ENCODE results near the gene STAC.
"Not testable (repeated sequence)": the region's sequence is repeated elsewhere in the genome, so short reads cannot be mapped to it uniquely, and the experiment has no call there.

Gene STAC

GRCh38 chr3:36417237-36417636, 36.9 kb downstream of the STAC start:
- no peak for DNase-seq

- DNase-seq, result no peak
Observed at GRCh38 chr3:36418296-36418695, 38.0 kb downstream of the STAC start.

GRCh38 chr3:36428445-36428844, 48.1 kb downstream of the STAC start:
- no peak for DNase-seq

DNA sequence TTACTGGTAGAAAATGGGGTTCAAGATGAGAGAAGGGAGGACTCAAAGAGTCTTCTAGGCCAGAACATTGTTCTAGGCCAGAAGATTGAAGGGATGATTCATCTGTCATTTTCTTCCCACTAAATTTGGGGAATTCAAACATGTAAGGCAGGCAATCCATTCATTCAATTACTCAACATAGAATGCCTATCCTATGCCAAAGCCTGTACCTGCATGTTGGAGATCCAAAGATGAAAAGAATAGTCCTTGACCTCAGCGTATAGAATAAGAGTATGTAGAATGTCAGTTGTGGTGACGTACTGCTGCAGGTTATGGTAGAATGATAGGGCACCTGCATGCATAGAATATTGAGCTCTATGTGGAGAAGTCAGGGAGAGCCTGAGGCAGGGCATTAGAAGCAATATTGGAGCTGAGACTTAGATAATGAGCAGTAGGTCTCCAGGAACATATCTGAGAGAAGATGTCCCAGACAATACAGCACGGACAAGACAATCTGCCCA, 49.7 kb downstream of the STAC start:
- no peak for DNase-seq

GRCh38 chr3:36433511-36433910, 53.2 kb downstream of the STAC start:
- no peak for DNase-seq

GRCh38 chr3:36434687-36435426, 54.6 kb downstream of the STAC start:
- DNase-seq, result no peak

DNA sequence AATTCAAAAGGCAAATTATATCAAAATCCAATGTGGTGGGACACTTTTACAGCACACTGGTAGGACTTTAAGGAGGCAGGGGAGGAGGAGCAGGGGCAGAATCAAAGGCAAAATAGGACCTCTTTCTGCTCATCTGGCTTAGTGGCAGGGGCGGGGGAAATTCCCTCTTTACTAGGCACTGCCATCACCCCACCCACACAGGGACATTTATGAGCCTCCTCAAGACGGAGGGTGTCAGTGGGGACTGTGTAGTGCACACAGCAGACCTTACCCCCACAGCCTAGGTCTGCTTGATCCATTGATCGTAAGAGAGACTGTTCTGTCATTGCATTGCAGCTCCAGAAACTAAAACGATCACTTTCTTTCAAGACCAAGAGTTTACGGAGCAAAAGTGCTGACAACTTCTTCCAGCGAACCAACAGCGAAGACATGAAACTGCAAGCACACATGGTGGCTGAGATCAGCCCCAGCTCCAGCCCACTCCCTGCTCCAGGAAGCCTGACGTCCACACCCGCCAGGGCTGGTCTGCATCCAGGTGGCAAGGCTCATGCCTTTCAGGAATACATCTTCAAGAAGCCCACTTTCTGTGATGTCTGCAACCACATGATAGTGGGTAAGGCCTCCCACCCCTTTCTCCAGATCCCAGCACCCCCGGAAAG, 62.9 kb downstream of the STAC start:
- no peak for DNase-seq

DNA sequence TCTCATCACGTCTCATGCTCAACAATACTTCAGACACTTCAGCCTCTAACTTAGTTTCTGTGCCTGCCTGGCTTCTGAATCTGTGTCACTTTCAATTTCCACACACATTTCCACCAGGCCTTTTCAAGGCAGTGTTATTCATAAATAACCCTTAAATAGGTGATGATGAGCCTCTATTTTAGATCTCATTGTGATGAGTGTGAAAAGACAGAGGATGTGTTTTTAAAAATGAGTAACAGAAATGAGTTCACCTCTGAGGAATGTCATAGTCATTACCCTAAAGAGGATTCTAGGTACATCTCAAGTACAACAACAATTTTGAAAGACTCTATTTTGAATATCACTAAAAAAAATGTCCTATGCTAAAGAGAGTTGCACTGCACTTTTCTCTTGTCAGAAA, 64.6 kb downstream of the STAC start:
- DNase-seq, result no peak

- no peak for DNase-seq
Observed at GRCh38 chr3:36446276-36446675, 66.0 kb downstream of the STAC start.

DNA sequence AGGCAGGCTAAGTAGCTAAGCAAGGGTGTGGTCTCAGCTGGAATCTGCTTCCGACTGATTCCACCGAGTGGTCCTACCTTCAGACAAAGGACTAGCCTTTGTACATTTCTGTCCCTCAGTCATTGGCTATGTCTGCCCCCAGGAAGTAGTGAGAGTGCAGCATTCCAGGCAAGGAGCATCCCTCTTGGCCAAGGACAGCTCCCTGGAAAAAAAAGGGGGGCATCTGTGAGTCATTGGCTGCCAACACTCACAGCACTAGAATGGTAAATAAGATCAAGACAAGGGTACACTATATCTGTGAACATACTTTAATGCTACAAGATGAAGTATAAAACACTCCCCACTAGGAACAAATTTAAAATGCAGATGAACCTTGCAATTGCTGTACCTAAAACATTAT, 66.8 kb downstream of the STAC start:
- no peak for DNase-seq

DNA sequence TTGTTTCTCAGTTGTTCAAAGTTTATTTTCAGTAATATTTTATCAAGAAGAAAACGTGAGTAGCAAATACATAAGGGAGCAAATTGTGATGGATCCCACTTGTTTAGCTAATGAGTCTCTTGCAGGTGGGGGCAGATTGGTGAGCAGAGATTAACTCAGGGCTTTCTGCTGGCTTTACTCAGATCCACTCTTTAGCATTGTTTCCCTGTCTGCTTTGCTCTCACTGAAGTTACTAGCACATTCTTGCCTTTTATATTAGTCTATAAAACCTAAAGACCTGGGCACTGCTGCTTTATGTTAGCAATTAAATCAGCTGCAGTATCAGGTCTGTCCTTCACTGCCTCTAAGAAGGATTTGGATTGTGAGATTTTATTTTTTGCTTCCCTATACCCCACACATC, 71.5 kb downstream of the STAC start:
- DNase-seq, result no peak

- DNase-seq, result not testable (repeated sequence)
Observed at GRCh38 chr3:36453213-36453612, 72.9 kb downstream of the STAC start.

- not testable (repeated sequence) for DNase-seq
Observed at GRCh38 chr3:36453896-36454295, 73.6 kb downstream of the STAC start.

GRCh38 chr3:36455406-36455805, 75.1 kb downstream of the STAC start:
- DNase-seq, result no peak

DNA sequence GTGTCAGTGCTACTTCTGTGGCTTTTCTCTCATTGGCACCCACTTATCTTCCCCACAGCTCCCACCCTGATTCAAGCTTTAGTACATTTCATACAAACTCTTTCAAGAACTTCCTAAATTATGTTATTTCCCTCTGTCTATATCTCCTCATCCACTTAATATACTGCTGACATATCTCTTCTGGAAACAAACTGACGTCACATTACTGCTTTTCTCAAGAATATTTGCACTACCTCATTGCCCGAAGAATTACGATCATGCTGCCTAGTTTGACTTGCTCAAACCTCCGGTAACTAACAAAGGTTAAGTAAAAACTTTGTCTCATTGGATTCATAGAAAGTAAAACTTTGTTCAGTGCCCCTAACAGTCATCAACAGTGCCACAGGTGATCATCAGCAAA, 76.5 kb downstream of the STAC start:
- DNase-seq, result no peak

GRCh38 chr3:36457667-36458066, 77.4 kb downstream of the STAC start:
- no peak for DNase-seq

GRCh38 chr3:36459177-36459576, 78.9 kb downstream of the STAC start:
- no peak for DNase-seq

DNA sequence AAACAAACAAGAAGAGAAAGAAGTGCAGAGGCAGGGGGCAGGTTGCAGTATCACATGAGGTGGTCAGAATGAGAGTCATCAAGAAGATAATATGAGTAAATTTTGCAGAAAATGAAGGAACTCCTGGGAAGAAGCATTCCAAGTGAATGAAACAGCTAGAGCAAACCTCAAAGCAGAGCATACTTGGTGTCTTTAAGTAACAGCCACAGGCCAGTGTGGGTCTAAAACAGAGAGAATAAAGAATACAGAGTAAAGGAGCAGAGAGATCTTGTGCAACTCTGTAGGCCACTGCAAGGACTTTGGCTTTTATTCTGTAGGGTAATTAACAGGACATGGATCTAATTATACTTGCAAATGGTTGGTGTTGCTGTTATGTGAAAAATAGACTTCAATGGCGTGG, 81.3 kb downstream of the STAC start:
- DNase-seq, result no peak

- DNase-seq, result not testable (repeated sequence)
Observed at GRCh38 chr3:36472045-36472444, 91.7 kb downstream of the STAC start.

- DNase-seq, result no peak
Observed at GRCh38 chr3:36475558-36475957, 95.3 kb downstream of the STAC start.

GRCh38 chr3:36476286-36476942, 96.1 kb downstream of the STAC start:
- DNase-seq, result no peak

DNA sequence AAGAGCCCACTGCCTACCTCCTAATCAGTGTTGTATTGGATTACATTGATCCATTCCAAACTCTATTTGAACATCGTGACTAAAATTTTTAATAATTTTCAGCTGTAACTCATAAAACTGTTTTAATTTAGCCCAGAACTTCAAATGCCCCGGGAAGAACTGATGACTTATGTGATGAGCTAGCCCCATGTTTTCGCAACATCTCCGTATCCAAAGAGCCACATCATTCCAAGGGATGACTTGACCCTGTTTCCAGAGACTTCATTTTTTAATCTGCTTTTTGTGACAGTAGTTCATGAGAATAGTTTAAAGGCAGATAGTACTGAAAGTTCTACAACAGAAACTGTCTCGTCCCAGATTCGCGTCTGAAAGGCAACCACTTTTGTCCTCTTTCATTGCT, 97.4 kb downstream of the STAC start:
- no peak for DNase-seq

DNA sequence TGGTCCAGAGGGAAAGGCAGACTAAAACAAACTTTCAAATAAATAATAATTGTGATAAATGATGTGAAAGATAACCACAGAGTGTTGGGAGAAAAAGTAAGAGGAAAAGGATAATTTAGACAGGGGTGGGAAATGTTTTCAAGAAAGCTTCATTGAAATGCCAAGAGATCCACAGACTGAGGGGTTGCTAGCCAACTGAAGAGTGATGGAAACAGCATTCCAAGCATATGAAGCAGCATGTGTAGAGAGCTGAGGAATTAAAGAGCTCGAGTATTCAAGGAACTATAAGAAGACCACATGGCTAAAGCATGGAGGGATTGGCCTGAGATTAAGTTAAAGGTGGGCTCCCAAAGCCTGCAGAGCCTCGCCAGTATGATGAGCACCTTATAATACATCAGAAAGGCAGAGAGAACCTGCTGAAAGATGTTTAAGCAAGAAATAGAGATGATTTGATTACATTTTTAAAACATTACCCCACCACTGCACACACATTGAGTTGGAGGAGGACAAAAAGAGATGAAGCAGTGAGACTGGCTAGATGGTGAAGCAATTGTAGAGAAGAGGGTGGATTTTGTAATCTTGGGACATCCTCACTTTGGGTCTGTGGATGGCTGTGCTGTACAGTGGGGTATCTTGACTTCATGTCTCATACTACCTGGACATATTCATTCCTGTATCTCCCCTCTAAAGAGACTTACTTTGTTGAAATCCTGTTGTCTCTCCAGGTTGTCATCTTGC, 100.8 kb downstream of the STAC start:
- DNase-seq, result no peak

All from NCI-H1436 (cell line).